Measurements from ENCODE around the gene NAA11. TPM values are rescaled to one million over a fixed set of nuclear protein-coding genes. Genes with fewer than 3 reads are reported as not detected.

Gene NAA11
- total RNA-seq, 2 experiments from 2014 or later = not detected

DNA sequence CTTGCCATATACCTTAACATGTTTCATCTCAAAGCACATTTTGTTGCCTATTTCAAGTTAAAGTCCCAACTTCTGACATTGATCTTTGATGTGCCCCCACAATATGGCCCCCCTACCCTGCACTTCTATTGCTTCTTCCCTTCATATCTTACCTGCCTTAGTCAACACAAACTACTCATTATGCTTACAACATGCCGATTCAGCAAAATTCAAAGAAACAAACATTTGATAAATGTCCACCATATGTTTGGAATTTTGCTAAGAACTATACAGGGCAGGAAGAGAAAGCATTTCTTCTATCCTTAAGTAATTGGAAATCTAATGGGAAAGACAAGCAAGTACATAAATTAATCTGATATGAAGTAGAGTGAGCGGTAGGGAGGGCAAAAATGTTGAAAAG lies 25.6 kb downstream of the NAA11 start:
- H3K36me3 Mint-ChIP-seq (ENCODE audit: low read depth) = no peaks in the 10 kb centered on the region
- no peaks in the 10 kb centered on the region for H3K9me3 Mint-ChIP-seq
- DNase-seq = no peak
- peaks cover 2% of the 10 kb centered on the region for H3K27me3 Mint-ChIP-seq (ENCODE audit: low read depth)
- no peak overlapping the region for H3K27ac Mint-ChIP-seq
- intact Hi-C loops (cut with micrococcal nuclease) = no loop called here
- CTCF ChIA-PET = no interaction called here
- H3K4me1 Mint-ChIP-seq (ENCODE audit: low read depth) = no peaks in the 10 kb centered on the region
- no peak overlapping the region for H3K4me3 Mint-ChIP-seq

DNA sequence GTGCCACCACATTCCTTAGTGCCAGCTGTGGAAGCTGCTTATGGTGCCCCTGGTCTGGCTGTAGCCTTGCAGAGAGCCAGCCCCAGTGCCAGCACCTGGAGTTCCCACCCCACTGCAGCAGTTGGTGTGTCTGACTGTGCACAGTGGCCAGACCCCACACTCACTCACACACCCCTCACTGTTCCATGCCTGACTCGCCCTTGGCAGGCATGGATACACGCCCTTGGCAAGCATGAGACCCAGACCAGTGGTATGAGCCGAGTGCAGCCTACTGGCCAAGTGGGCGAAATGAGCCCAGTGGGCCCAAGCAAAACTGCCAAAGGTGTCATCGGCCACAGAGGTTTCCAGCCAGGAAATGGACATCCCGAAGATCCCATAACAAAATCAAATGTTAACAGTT lies 27.4 kb downstream of the NAA11 start:
- Mint-ChIP-seq H3K9me3 (no peaks in the 10 kb centered on the region), H3K27ac (no peak overlapping the region), H3K36me3 (ENCODE audit: low read depth) (no peaks in the 10 kb centered on the region), H3K27me3 (ENCODE audit: low read depth) (peaks cover 2% of the 10 kb centered on the region), H3K4me1 (ENCODE audit: low read depth) (no peaks in the 10 kb centered on the region), H3K4me3 (no peak overlapping the region)
- no peak for DNase-seq
- intact Hi-C loops (cut with micrococcal nuclease) = no loop called here
- CTCF ChIA-PET = no interaction called here

DNA sequence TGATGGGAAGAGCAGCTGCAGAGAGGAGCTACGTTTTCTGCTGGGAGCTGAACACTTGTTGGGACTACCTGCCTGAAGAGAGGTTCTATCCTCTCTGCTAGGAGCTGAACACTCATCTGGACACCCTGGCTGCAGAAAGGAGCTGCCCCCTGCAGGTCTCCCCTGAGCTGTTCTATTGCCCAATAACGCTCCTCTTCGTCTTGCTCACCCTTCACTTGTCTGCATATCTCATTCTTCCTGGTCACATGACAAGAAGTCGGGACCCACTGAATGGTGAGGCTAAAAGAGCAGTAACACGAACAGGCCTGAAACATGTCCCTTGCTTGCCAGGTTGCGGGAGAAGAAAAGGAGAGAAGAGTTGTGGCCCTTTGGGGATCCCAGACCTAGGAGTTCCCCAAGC lies 27.8 kb downstream of the NAA11 start:
- H3K27me3 Mint-ChIP-seq (ENCODE audit: low read depth) = peaks cover 2% of the 10 kb centered on the region
- no peaks in the 10 kb centered on the region for H3K4me1 Mint-ChIP-seq (ENCODE audit: low read depth)
- no peaks in the 10 kb centered on the region for H3K9me3 Mint-ChIP-seq
- H3K36me3 Mint-ChIP-seq (ENCODE audit: low read depth) = no peaks in the 10 kb centered on the region
- H3K4me3 Mint-ChIP-seq = no peak overlapping the region
- CTCF ChIA-PET = no interaction called here
- DNase-seq = no peak
- H3K27ac Mint-ChIP-seq = no peak overlapping the region
- intact Hi-C loops (cut with micrococcal nuclease) = no loop called here

DNA sequence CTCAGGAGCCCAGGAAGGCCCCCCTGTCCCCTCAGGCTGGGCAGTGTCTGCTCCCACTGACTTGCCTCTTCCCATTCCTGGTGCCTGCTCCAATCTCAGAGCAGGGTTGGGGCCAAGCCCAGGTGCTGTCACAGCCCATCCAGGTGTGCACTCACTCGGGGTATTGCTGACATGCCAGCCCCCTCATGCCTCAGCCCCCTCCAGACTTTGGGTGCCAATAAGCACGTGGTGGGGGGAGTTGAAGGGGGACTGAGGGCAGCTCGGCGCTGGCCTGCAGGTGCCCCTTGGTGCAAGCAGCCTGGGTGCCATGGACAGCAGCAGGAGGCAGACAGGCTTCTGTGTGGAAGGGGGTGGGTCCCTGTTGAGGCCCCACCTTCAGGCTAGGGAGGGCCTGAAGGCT lies 28.4 kb downstream of the NAA11 start:
- DNase-seq = no peak
- Mint-ChIP-seq H3K27me3 (ENCODE audit: low read depth) (peaks cover 2% of the 10 kb centered on the region), H3K4me3 (no peak overlapping the region), H3K9me3 (no peaks in the 10 kb centered on the region), H3K36me3 (ENCODE audit: low read depth) (no peaks in the 10 kb centered on the region), H3K4me1 (ENCODE audit: low read depth) (no peaks in the 10 kb centered on the region), H3K27ac (no peak overlapping the region)
- intact Hi-C loops (cut with micrococcal nuclease) = no loop called here
- CTCF ChIA-PET = no interaction called here

DNA sequence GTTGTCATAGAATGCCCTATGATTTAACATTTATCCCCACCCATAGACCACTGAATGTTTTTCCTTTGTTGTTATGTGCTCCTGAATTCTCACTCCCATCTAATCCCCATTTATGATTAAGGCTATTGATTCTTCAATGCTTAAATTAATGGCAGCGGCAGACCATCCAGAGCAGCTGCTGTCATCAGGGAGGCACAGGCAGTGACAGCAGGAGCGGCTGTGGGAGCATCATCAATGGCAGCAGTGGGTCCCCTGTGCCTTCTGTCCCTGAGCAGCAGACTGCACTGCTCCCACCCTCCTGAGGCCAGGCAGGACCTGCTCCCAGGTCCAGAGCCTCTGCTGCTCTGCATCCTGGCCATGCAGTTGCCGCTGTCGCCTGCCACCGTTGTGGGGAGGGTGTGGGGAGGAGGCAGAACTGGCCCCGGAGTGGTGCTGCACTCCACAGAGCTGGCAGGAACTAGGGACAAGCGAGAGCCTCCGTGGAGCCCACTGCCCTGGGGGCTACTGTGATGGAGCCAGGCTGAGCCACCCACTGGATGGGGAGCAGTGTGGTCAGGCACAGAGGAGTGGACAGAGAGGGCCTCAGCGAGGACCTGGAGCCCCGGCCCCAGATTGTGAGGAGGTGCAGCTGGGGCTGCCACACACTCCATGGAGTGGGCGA lies 29.0 kb downstream of the NAA11 start:
- no peak overlapping the region for H3K27ac Mint-ChIP-seq
- no peak overlapping the region for H3K4me3 Mint-ChIP-seq
- no peaks in the 10 kb centered on the region for H3K36me3 Mint-ChIP-seq (ENCODE audit: low read depth)
- no peaks in the 10 kb centered on the region for H3K9me3 Mint-ChIP-seq
- intact Hi-C loops (cut with micrococcal nuclease) = no loop called here
- no peaks in the 10 kb centered on the region for H3K4me1 Mint-ChIP-seq (ENCODE audit: low read depth)
- CTCF ChIA-PET = interaction anchor here (0.6 kb wide), 1 partner anchor 688 kb away, joined by 3 read pairs; no protein-coding TSS in a partner anchor
- DNase-seq = no peak
- H3K27me3 Mint-ChIP-seq (ENCODE audit: low read depth) = peaks cover 2% of the 10 kb centered on the region

DNA sequence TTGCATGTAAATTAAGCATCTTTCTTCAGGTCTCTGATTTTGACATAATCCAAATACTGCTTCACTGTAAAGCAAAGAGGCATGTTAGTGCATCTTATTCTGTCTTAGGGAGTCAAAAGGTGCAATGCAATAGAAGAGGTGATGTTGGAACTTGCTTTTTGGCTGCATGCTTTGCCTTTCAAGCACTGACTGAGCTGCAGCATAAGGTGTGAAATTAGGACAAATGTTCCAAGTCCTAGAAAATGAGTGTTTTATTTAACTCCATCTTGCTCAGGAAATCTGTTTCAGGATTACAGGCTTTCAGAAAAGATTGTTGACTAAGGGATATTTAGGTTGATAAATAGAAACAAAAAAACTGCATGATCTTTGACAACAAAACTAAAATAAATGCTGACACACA lies 30.8 kb downstream of the NAA11 start:
- H3K4me3 Mint-ChIP-seq = no peak overlapping the region
- no peaks in the 10 kb centered on the region for H3K9me3 Mint-ChIP-seq
- H3K27ac Mint-ChIP-seq = no peak overlapping the region
- H3K4me1 Mint-ChIP-seq (ENCODE audit: low read depth) = no peaks in the 10 kb centered on the region
- CTCF ChIA-PET = no interaction called here
- intact Hi-C loops (cut with micrococcal nuclease) = no loop called here
- DNase-seq = no peak
- peaks cover 2% of the 10 kb centered on the region for H3K27me3 Mint-ChIP-seq (ENCODE audit: low read depth)
- H3K36me3 Mint-ChIP-seq (ENCODE audit: low read depth) = no peaks in the 10 kb centered on the region

DNA sequence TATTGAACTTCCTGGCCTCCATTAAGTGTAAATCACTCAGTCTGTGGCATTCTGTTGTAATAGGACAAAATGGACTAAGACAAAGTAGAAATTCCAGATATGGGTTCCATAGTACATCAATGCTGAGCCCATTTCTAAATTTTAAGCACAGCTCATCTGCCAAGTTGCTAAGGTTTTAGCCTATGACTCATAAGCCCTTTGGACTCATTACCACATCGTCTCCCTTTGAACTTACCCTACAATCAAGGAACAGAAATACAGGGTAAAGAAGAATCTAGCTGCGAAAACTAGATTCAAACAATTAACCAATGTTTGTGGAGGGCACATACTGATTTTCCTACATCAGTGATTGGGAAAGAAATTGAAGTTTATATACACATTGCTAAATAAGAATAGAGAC lies 31.8 kb downstream of the NAA11 start:
- no peaks in the 10 kb centered on the region for H3K4me1 Mint-ChIP-seq (ENCODE audit: low read depth)
- no peaks in the 10 kb centered on the region for H3K36me3 Mint-ChIP-seq (ENCODE audit: low read depth)
- no peak overlapping the region for H3K27ac Mint-ChIP-seq
- intact Hi-C loops (cut with micrococcal nuclease) = no loop called here
- no peaks in the 10 kb centered on the region for H3K9me3 Mint-ChIP-seq
- CTCF ChIA-PET = no interaction called here
- no peak overlapping the region for H3K4me3 Mint-ChIP-seq
- no peak for DNase-seq
- peaks cover under 1% of the 10 kb centered on the region for H3K27me3 Mint-ChIP-seq (ENCODE audit: low read depth)

DNA sequence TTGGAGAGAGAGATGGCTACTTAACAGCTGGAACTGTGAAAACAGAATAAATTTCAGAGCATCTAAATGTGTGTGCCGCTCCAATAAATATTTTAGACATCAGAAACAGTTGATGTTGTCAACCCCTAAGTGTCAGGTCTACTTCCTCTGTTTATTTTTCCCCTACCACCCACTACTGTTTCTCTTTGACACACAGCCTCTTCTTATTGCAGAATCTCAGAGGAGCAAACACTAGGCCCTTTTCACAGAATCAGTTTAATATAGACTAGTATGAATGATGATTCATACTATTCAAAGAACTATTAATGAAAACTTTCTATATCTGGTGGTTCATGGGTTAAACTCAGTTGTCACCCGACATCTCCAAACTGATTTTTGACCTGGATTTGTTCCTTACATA lies 33.9 kb downstream of the NAA11 start:
- Mint-ChIP-seq H3K27me3 (ENCODE audit: low read depth) (no peaks in the 10 kb centered on the region), H3K4me1 (ENCODE audit: low read depth) (no peaks in the 10 kb centered on the region), H3K9me3 (no peaks in the 10 kb centered on the region), H3K36me3 (ENCODE audit: low read depth) (no peaks in the 10 kb centered on the region), H3K27ac (no peak overlapping the region), H3K4me3 (no peak overlapping the region)
- intact Hi-C loops (cut with micrococcal nuclease) = no loop called here
- no peak for DNase-seq
- CTCF ChIA-PET = no interaction called here

DNA sequence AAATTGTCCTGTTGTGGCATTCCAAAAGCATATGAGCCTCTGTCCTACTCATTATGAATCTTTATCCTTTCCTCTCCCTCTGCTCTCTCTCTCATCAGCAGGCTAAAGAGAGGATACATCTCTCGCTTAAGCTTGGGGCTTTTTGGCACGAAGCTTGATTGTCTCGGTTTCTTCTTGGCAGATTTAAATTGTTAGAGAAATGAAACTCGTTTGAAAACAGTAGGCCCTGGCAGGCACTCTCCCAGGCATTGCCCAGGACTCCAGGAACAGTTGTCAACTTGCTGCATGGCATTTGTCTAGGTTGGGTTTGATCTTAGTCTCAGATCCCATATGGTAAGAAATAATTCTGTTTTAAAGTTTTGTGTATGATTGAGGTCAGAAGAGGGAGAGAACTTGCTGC lies 35.5 kb downstream of the NAA11 start:
- CTCF ChIA-PET = no interaction called here
- no peaks in the 10 kb centered on the region for H3K4me1 Mint-ChIP-seq (ENCODE audit: low read depth)
- no peak for DNase-seq
- H3K27ac Mint-ChIP-seq = no peak overlapping the region
- H3K4me3 Mint-ChIP-seq = no peak overlapping the region
- intact Hi-C loops (cut with micrococcal nuclease) = no loop called here
- no peaks in the 10 kb centered on the region for H3K9me3 Mint-ChIP-seq
- no peaks in the 10 kb centered on the region for H3K27me3 Mint-ChIP-seq (ENCODE audit: low read depth)
- H3K36me3 Mint-ChIP-seq (ENCODE audit: low read depth) = no peaks in the 10 kb centered on the region

DNA sequence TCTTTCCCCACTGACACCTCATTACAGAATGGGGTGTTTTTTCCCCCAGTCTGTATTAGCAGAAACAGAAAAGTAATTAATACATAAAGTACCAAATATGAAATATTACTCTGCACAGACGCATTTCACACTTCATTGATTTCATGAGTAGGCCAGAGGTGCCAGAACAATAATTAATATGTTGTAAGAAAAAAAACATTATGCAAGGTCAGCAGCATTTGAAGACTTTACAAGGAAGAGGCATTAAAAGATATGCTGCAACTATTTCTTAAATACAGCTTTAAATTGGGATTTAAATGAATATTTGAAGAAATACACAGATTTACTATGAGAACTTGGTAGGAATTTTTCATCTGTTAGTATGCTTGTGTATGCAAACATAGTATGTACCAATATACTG lies 37.7 kb downstream of the NAA11 start:
- Mint-ChIP-seq H3K4me3 (no peak overlapping the region), H3K27me3 (ENCODE audit: low read depth) (no peaks in the 10 kb centered on the region), H3K36me3 (ENCODE audit: low read depth) (no peaks in the 10 kb centered on the region), H3K27ac (no peak overlapping the region), H3K9me3 (no peaks in the 10 kb centered on the region), H3K4me1 (ENCODE audit: low read depth) (no peaks in the 10 kb centered on the region)
- intact Hi-C loops (cut with micrococcal nuclease) = no loop called here
- CTCF ChIA-PET = no interaction called here
- DNase-seq = no peak

DNA sequence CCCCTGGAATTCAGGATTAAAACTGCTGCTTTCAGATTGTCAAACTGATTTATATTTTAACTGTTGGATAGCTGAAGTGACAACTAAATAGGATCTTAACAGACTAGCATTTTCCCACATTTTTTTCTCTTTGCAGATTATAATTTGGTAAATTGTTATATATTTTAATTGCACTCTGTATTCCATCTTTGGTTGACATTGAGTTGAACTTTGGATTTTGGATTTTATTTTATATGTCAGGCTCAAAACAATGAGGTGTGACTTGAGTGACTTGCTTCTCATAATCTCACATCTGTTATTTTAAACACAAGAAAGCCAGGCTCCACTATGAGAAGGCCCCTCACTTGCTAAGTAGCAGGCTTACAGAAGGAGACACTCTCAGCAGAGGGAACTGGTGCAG lies 38.1 kb downstream of the NAA11 start:
- H3K9me3 Mint-ChIP-seq = no peaks in the 10 kb centered on the region
- H3K27me3 Mint-ChIP-seq (ENCODE audit: low read depth) = no peaks in the 10 kb centered on the region
- no peak for DNase-seq
- CTCF ChIA-PET = no interaction called here
- no peak overlapping the region for H3K27ac Mint-ChIP-seq
- H3K36me3 Mint-ChIP-seq (ENCODE audit: low read depth) = no peaks in the 10 kb centered on the region
- H3K4me1 Mint-ChIP-seq (ENCODE audit: low read depth) = no peaks in the 10 kb centered on the region
- no peak overlapping the region for H3K4me3 Mint-ChIP-seq
- intact Hi-C loops (cut with micrococcal nuclease) = no loop called here

DNA sequence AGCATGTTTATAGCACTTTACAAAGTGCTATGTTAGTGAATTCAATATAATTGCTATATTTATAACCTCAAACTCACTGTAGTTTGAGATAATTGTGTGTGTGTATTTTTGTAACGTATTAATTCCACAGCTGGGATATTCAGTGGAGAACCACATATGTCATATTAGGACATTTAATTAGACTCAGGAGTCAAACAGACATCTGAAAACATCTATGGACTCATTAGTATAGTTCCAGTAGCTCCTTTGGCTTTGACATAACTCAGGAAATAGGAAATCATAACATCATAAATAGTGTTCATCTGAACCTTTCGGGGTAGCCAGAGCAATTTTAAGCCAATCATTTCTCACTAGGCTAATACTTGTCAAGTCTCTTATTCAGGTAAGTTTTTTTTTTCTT lies 38.8 kb downstream of the NAA11 start:
- Mint-ChIP-seq H3K27ac (no peak overlapping the region), H3K9me3 (no peaks in the 10 kb centered on the region), H3K4me1 (ENCODE audit: low read depth) (no peaks in the 10 kb centered on the region), H3K27me3 (ENCODE audit: low read depth) (no peaks in the 10 kb centered on the region), H3K36me3 (ENCODE audit: low read depth) (no peaks in the 10 kb centered on the region), H3K4me3 (no peak overlapping the region)
- intact Hi-C loops (cut with micrococcal nuclease) = no loop called here
- DNase-seq = no peak
- CTCF ChIA-PET = no interaction called here

DNA sequence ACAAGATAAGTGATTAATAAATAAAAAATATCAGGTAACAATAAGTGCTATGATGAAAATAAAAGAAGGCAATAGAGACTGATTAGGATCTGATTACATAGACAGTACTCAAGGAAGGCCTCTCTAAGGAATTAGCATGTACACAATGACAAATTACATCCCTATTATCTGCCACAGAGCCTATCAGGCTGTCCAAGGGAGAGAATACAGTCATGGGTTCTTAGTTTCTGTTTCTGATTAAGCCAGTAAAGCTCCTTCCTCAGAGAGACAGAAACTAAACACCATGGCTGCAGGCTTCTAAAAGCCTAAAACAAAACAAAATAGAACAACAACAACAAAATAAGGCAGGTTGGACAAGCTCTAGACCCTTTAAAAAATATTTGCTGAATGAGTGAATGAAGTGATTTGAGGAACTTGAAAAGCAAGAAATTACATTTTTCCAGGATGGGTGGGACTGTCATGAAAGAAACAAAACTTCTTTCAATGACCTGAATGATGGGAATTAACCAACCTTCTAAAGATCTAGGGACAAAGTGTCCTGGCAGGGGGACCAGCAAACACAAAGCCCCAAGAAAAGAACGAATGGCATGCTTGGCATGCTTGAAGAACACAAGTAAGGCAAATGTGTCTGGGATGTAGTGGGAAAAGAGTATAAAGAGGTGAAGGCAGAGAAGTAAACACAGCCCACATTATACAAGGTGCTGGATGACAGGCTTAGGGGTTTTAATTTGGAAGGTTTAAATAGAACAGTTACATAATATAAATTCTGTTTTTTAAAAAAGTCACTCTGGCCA lies 44.1 kb downstream of the NAA11 start:
- CTCF ChIA-PET = interaction anchor here (0.6 kb wide), 1 partner anchor 41 kb away, joined by 3 read pairs; no protein-coding TSS in a partner anchor
- H3K27me3 Mint-ChIP-seq (ENCODE audit: low read depth) = no peaks in the 10 kb centered on the region
- DNase-seq = no peak
- no peaks in the 10 kb centered on the region for H3K9me3 Mint-ChIP-seq
- H3K27ac Mint-ChIP-seq = no peak overlapping the region
- no peaks in the 10 kb centered on the region for H3K36me3 Mint-ChIP-seq (ENCODE audit: low read depth)
- intact Hi-C loops (cut with micrococcal nuclease) = no loop called here
- no peak overlapping the region for H3K4me3 Mint-ChIP-seq
- H3K4me1 Mint-ChIP-seq (ENCODE audit: low read depth) = no peaks in the 10 kb centered on the region

Data from activated naive CD4-positive, alpha-beta T cell treated with anti-CD3 and anti-CD28 coated beads for 36 hours (primary cell).